Activated CD4-positive, alpha-beta T cell treated with anti-CD3 and anti-CD28 coated beads, Interleukin-2, amount 50 U/mL, for 1 hour (primary cell): Measurements from ENCODE around the gene PPP1R3A.
"Not testable (repeated sequence)": the region's sequence is repeated elsewhere in the genome, so short reads cannot be mapped to it uniquely, and the experiment has no call there.

Experiments used
- DNase-seq: peaks from one replicate; pipeline ENCODE4 v3.0.0-alpha.2; 2020

PPP1R3A gene, protein sequence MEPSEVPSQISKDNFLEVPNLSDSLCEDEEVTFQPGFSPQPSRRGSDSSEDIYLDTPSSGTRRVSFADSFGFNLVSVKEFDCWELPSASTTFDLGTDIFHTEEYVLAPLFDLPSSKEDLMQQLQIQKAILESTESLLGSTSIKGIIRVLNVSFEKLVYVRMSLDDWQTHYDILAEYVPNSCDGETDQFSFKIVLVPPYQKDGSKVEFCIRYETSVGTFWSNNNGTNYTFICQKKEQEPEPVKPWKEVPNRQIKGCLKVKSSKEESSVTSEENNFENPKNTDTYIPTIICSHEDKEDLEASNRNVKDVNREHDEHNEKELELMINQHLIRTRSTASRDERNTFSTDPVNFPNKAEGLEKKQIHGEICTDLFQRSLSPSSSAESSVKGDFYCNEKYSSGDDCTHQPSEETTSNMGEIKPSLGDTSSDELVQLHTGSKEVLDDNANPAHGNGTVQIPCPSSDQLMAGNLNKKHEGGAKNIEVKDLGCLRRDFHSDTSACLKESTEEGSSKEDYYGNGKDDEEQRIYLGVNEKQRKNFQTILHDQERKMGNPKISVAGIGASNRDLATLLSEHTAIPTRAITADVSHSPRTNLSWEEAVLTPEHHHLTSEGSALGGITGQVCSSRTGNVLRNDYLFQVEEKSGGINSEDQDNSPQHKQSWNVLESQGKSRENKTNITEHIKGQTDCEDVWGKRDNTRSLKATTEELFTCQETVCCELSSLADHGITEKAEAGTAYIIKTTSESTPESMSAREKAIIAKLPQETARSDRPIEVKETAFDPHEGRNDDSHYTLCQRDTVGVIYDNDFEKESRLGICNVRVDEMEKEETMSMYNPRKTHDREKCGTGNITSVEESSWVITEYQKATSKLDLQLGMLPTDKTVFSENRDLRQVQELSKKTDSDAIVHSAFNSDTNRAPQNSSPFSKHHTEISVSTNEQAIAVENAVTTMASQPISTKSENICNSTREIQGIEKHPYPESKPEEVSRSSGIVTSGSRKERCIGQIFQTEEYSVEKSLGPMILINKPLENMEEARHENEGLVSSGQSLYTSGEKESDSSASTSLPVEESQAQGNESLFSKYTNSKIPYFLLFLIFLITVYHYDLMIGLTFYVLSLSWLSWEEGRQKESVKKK

GRCh38 chr7:113918946-113919345 is at the start of gene PPP1R3A:
PPP1R3A (minus strand) TSS chr7:113919009; CDS start chr7:113918996, 13 bp downstream.
- no peak for DNase-seq

DNA sequence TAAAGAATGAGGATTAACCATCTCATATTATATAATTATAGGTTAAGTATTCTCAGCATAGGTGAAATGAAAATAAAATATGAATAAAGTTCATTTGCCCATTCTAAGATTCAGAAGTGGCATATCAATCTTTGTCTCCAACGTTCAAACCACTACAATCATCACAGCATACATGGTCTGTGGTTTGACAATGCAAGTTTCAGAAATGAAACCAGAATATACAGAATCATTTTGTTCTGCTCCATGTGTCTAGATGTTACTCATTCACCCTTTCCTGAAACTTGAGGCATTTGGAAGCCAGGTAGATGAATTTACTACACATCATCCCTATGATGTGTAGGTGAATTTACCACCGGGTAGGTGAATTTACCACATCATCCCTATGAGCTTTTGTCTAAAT is 44.5 kb upstream of the PPP1R3A start:
- no peak for DNase-seq

GRCh38 chr7:113959910-113960309 is 41.1 kb upstream of the PPP1R3A start:
- DNase-seq: no peak

- DNase-seq: no peak
These were observed 36.3 kb upstream of the PPP1R3A start for GRCh38 chr7:113955157-113955556.

GRCh38 chr7:113953553-113953952 is 34.7 kb upstream of the PPP1R3A start:
- DNase-seq: no peak

DNA sequence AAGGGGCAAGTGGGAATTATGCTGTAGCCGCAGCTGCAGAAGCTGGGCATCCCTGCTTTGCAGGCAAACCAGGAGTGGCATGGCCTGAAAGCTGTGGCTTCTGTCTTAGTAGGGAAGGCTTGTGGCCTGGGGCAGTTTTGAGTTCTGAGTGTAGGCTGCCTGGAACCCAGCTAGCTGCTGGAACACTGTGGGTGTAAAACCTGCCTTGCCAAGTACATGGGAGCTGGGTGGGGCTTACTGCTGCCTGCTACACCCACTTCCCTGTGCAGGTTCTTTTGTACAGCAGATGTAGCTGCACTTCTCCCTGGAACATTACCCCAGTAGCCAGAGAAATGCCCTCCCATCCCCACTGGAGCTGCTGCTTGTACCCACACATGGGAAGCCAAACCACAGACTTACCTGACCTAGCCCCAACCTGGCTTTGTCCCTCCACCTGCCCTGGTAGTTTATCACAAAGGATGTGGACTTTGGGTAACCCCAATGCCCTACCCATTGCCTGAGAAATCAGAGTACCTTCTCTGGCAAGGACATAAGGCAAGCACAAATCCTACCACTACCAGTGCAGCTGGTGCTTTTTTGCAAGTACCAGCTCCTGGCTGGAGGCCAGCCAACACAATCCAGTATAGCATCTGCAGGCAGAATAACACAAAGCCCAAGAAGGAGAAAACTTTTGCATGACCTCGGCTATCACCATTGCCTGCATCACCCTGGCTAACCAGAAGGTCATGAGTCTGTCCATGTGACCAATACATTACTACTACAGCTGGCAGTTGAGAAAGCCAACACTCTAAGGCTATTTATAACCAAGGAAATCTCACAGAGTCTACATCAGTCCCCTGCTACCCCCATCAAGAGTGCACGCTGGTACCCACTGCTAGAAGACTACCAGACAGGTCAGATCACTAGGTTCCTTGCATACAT is 26.5 kb upstream of the PPP1R3A start:
- no peak for DNase-seq

DNA sequence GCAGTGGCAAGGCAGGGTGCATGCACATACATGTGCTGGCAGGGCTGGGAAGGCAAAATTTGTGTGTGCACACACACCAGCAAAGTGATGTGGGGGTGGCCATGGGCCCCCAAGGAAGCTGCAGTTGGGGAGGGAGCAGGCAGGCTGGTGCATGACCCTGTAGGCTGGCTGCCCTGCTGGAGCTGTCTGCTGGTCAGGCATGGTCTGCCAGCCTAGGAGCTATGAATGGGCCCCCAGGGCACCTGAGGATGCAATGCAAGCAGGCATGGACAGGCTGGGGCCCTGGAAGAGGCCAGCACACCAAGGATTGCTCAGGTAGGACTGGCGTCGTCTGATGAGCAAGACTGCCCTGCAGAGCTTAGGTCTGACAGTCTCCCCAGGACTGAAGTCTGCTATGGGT is 18.2 kb upstream of the PPP1R3A start:
- no peak for DNase-seq

DNA sequence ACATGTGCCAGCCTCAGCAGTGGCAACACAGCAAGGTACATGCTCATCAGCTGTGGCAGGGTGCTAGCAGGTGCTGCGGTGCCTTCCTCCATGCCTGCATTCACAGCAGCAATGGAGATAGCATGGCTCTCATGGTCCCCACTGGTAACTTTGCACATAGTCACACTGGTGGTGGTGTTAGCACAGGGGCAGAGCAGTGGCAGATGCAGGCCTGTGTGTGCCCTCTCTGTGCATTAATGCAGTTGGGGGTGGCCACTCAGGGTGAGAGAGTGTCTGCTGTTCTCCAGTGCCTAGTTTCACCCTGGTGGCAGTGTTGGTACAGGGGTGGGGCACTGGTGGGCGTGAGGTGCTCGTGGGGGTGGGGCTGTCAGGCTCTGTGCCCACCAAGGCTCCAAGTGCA is 17.7 kb upstream of the PPP1R3A start:
- DNase-seq: no peak

GRCh38 chr7:113929389-113929788 is 10.6 kb upstream of the PPP1R3A start:
- DNase-seq: not testable (repeated sequence)

DNA sequence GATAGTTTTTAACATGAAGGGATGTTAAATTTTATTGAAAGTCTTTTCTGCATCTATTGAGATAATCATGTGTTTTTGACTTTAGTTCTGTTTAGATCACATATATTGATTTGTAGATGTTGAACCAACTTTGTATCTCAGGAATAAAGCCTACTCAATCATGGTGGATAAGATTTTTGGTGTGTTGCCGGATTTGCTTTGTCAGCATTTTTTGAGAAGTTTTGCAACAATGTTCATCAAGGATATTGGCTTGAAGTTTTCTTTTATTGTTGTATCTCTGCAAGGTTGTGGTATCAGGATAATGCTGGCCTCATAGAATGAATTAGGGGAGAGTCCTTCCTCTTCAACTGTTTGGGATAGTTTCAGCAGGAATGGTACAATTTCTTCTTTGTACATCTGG is 9.3 kb upstream of the PPP1R3A start:
- no peak for DNase-seq

- no peak for DNase-seq
These were observed 3.2 kb upstream of the PPP1R3A start for GRCh38 chr7:113922049-113922448.

GRCh38 chr7:113921363-113921762 is 2.6 kb upstream of the PPP1R3A start:
- no peak for DNase-seq

DNA sequence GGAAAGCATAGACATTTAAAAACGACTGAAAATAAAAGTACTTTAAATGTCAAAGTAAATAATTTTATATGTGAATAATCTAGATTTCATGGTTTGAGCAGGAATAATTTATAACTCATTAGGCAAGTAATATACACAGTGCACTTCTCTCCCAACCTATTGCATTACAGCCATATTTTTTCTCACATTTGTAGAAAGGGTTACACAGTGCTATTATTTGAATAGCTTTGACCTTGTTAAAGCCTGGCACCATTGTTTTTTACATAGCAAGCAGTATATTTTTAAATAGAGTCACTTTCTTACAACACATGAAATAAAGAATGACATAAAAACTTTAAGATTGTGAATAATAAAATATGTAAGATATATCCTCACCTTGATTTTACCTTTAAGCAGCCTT is 969 bp downstream of the PPP1R3A start:
- no peak for DNase-seq

DNA sequence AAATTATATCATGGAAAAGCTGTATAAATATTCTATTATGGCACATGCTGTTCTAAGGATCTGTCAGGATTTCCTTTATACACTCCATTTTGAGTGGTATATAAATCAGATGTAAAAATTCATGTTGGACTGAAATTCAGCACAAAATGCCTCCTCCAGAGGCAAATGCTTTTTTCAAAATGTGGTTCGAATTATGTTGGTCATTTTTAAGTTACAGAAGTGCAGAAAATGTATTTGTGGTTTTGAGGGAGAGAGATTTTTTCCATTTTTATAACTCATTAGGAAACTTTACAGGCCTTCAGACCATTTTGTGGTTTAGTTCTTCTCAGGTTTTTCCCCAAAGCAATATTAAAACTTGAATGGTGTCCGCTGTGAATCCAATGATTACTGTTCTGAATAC is 2.9 kb downstream of the PPP1R3A start:
- DNase-seq: no peak

DNA sequence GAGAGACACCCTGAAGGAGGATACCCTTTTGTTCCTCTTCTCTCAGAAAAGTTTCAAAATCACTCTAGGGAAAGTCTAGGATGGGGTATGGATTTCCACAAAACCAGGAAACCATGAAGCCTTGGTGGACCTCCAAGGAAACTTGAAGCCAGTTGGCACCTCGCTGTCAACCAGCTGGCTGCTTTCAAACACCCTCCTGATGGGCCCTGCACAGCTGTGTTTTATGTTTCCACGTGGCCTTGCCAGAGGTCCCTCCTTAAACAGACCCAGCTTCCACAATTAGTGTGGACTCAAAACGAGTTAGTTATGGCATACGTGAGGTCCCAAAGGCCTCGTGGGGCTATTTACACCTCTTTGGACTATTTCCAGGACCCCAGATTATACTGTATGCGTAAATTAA is 5.9 kb downstream of the PPP1R3A start:
- no peak for DNase-seq

DNA sequence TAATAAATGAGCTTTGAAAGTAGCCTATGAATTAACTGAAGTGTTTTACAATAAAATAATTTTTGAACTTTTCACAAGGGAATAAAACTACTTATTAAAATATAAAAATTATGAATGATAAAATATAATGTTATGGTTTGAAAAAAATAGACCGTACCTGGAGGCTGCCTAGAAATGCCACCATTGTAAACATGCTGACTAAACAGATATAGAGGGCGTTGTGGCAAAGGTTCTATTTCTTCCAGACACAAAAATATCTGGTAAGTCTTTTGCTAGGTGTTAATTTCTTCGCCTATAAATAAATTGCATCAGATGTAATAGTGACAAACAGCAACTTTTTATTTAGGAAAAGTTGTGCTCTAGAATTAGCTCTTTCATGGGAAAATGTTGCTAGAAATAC is 11.2 kb downstream of the PPP1R3A start:
- DNase-seq: no peak

GRCh38 chr7:113904521-113904920 is 14.3 kb downstream of the PPP1R3A start:
- no peak for DNase-seq

DNA sequence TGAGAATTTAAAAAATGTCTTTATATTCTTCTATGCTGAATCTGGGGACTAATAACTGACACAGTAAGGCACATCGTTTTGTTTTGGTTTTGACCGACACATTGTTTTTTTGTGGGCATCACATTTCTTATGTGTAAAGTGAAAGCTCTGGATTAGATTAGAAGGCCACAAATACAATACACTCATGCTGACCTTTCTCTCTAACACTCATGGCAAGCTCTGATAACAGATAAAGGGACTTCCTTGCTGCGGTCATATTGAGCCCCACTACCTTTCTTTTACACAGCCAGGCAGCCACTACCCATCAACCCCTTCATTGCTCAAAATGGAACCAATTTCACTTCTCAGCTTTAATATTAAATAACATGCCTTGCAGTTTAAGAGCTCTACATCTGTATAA is 26.0 kb downstream of the PPP1R3A start:
- no peak for DNase-seq

DNA sequence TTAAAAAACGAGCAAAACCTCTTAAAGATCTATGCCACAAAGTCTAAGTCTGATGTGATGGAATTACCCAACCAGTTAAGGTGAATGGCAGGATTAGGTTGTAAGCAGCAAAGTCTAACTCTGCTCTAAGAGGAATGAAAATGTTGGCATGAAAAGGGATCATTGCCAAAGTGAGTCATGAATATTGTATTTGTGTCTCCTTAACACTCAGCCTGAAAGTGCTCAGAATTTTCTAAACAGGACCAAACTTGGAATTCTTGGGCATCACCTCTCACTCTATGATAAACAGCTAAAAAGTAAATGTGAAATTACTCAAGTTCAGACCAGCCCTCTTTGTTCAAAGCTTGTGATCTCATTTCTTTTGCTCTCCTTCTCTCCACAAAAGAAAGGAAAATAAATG is 27.0 kb downstream of the PPP1R3A start:
- no peak for DNase-seq

- no peak for DNase-seq
These were observed 27.8 kb downstream of the PPP1R3A start for GRCh38 chr7:113891031-113891350.

GRCh38 chr7:113890331-113891030 is 28.3 kb downstream of the PPP1R3A start:
- DNase-seq: no peak

- DNase-seq: no peak
These were observed 35.7 kb downstream of the PPP1R3A start for GRCh38 chr7:113883096-113883495.
